DND-41 (cell line): Measurements from ENCODE around the gene CHPF.

ENCODE experiments used
- CTCF ChIP-seq: IDR thresholded peaks from 2 replicates; pipeline ENCODE4 v1.5.1; 2012; ENCODE audit warnings: borderline replicate concordance, low read length, moderate library complexity, mild to moderate bottlenecking; ENCODE audit not compliant: poor library complexity, severe bottlenecking; ENCODE audit errors: extremely low read depth
- EZH2 ChIP-seq: IDR thresholded peaks from 3 replicates; pipeline ENCODE4 v1.6.1; 2012; ENCODE audit warnings: borderline replicate concordance, low read depth, mild to moderate bottlenecking, moderate library complexity, low read length, inconsistent platforms; ENCODE audit not compliant: severe bottlenecking

- TF ChIP-seq CTCF (no peak), EZH2 (no peak)
Observed at GRCh38 chr2:219516888-219517287, 26.7 kb downstream of the CHPF start.
